HG02840 (cell line): ENCODE measurements around the gene FANCM.

Source experiments
- ATAC-seq: cut with Tn5 transposase; IDR thresholded peaks from one replicate; pipeline ENCODE4 v1.9.1; 2021; ENCODE audit warnings: mild to moderate bottlenecking, moderate library complexity, moderate number of reproducible peaks; ENCODE audit not compliant: unreplicated experiment, low FRiP score

The FANCM gene, protein sequence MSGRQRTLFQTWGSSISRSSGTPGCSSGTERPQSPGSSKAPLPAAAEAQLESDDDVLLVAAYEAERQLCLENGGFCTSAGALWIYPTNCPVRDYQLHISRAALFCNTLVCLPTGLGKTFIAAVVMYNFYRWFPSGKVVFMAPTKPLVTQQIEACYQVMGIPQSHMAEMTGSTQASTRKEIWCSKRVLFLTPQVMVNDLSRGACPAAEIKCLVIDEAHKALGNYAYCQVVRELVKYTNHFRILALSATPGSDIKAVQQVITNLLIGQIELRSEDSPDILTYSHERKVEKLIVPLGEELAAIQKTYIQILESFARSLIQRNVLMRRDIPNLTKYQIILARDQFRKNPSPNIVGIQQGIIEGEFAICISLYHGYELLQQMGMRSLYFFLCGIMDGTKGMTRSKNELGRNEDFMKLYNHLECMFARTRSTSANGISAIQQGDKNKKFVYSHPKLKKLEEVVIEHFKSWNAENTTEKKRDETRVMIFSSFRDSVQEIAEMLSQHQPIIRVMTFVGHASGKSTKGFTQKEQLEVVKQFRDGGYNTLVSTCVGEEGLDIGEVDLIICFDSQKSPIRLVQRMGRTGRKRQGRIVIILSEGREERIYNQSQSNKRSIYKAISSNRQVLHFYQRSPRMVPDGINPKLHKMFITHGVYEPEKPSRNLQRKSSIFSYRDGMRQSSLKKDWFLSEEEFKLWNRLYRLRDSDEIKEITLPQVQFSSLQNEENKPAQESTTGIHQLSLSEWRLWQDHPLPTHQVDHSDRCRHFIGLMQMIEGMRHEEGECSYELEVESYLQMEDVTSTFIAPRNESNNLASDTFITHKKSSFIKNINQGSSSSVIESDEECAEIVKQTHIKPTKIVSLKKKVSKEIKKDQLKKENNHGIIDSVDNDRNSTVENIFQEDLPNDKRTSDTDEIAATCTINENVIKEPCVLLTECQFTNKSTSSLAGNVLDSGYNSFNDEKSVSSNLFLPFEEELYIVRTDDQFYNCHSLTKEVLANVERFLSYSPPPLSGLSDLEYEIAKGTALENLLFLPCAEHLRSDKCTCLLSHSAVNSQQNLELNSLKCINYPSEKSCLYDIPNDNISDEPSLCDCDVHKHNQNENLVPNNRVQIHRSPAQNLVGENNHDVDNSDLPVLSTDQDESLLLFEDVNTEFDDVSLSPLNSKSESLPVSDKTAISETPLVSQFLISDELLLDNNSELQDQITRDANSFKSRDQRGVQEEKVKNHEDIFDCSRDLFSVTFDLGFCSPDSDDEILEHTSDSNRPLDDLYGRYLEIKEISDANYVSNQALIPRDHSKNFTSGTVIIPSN (N-terminal part only)

DNA sequence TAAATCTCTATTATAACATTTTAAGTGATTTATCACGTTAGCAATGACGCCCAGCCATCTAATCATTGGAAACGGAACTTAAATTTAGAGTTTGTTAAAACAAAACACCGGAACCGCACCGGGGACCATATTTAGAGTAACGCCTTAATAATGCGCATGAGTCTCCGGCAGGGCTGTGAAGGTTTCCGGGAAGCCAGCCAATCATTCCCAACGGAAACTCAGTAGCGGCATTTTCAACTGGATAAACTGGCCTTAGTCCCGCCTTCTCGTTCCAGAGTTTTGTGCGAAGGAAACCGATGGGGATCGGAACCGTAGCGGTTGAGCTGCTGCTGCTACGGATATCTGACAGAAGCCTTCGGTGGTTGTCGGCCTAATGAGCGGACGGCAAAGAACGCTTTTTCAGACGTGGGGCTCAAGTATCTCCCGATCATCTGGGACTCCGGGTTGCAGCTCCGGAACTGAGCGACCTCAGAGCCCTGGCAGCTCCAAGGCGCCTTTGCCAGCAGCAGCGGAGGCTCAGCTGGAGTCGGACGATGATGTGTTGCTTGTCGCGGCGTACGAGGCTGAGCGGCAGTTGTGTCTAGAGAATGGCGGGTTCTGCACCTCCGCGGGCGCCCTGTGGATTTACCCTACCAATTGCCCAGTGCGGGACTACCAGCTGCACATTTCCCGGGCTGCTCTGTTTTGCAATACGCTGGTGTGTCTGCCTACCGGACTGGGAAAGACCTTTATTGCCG is at the start of gene FANCM:
FANCM (plus strand) TSS at position 272 of the 737 bp plus-strand sequence; CDS start at position 374, 102 bp downstream.
- ATAC-seq: peak; percentile 49

DNA sequence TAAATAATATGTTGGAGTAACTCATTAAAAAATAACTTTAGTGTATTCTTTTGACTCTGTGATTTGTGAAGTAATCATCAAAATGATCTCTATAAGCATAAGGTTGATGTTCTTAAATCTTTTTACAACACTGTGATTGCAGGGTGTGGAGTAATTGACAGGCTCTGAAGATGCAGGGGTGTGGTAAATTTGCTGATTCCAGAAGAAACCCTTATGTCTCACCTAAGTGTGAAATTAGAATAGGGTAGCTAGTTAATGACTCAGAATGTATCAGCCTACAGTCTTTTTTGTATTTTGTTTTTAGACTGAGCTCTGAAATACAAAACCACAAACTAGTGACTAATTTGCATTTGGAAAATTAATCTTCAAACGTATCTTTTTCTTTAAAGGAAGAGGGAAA is 45.9 kb upstream of the FANCM start:
- peak; percentile 73 for ATAC-seq

DNA sequence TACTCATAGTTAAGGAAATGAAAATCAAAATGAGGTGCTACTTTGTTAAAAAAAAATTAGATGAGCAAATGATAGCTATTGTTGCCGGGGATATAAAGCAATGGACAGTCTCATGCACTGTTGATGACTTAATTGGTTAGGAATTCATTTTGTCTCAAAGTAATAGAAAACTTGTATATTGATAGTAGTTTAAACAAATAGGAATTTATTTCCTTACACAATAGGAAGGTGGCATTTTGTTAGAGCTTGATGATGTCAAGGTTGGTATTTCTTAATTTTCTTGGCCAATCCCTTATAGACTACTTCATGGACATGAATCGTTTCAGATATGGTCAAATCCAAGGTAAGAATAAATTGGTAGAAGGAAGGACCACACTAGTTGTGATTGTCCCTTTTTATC is 44.0 kb upstream of the FANCM start:
- no peak for ATAC-seq

DNA sequence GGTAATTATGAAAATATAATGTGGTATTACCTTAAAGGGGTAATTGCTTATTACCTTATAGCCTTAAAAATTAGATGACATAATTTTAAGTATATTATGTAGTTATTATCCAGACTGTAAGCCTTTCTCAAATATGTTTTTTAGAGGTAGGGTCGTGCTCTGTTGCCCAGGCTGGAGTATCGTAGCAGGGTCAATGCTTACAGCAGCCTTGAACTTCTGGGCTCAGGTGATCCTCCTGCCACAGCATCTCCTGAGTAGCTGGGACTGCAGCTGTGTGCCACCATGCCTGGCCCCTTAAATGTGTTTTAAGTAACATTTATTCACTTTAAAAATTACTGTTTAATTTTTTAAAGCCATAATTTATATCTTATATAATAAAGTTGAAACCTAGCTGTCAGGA is 41.5 kb upstream of the FANCM start:
- ATAC-seq: no peak

DNA sequence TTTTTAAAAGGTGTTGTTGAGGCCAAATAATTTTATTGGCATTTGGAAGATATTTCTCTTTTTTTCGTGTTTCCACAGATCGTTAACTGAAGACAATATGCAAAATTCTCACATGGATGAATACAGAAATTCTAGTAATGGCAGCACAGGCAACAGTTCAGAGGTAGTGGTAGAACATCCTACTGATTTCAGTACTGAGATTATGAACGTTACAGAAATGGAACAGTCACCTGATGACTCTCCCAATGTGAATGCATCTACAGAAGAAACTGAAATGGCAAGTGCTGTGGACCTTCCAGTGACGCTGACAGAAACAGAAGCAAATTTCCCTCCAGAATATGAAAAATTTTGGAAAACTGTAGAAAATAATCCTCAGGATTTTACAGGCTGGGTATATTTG is 40.6 kb upstream of the FANCM start:
- ATAC-seq: no peak

DNA sequence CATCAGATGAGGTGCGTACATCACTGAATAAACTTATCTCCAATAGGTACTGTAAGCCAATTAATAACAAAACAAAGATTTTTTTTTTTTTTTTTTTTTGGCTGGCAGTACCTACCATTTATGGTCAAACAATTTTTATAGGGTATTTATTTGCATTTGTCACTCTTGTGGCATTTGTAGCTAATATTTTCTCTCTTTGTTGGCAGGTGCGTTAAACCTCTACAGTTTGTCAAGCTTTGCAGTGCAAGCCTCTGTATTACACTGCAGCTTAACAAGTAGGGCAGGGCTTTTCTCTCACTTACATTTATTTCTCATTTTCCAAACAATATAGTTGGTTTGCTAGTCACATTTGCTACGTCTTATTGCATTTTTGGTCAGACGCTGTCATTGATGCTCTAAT is 39.5 kb upstream of the FANCM start:
- ATAC-seq: no peak

DNA sequence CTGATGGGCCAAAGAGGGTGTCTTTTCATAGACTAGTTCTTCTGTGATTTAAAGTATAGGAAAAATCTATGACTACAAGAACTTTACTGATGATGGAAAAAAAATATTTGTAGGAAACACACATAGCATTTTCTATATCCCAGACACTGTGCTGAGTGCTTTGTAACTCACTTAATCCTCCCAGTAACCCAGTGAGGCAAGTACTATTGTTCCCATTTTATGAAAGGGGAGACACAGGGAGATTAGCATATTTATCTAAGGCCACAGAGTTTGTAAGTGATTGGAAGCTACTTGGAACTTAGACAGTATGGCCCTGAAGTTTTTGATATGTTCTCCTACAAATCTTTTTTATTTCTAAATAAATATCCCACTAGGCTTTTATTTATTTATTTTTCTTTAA is 31.9 kb upstream of the FANCM start:
- no peak for ATAC-seq

DNA sequence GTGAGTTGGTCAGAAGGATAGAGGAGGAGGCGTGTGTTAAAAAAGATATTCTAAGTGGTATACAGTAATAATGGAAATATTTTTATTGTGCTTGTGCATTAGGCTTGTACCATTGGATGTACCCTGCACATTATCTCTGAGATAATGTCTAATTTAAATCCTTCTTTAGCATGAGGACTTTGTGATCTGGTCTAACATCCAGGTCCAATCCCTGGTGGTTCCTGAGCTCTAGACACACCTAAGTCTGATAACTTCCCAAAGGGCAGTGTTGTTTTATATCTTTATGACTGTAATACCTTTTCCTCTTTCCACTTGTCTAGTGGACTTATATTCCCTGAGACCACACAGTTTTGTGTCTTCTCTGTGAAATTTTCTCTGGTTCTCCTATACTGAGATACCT is 31.2 kb upstream of the FANCM start:
- ATAC-seq: no peak

DNA sequence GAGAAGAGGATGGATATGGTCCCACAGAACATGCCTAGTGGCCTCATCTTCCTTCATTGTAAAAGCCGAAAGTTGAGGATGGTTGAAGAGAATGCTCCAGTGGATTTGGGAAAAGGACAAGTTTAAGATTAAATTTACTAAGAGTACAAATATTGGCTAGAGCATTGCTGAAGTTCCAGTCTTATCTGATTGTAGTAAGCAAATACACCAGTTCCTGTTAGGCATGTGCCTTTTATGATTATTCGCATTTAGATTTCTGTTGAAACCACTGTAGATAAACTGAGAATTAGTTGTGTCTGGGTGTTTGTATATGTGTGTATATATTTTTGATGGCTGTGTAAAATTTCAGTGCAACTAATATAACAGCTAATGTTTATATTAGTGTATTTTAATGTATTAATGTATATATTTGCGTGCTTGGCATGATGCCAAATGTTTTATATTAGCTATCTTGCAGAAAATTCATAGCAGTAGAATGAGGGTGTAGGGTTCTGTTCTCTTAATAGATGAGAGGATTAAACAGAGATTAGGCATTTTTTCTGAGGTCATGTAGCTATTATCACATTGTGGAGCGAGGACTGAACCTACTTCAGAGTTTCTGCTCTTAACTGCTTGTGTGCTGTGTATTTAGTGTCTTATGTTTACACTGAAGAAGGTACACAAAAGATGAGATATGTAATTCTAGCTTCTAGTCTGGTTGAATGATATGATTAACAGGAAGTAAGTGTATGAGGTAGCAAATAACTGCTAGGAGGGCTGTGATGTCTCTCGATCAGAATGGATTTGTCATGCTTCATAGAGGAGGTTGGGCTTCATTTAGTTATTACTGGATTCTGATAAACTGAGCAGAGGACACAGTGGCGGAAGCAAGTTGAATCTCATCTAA is 22.6 kb upstream of the FANCM start:
- ATAC-seq: no peak

DNA sequence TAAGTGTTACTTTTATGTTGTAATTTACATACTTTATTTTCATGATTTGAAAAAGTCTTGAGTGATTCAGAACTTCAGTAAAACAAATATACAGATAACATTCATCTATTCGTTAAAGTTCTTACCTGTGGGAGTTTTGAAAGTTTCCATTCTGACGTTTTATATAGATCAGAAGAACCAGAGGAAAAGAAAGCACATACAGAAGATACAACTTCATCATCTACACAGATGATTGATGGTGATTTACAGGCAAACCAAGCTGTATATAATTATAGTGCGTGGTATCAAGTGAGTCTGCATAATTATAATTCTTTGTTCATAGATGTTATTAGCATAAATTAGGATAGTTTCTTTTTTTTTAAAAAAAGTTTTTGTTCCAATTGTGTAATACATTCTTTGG is 21.4 kb upstream of the FANCM start:
- no peak for ATAC-seq

DNA sequence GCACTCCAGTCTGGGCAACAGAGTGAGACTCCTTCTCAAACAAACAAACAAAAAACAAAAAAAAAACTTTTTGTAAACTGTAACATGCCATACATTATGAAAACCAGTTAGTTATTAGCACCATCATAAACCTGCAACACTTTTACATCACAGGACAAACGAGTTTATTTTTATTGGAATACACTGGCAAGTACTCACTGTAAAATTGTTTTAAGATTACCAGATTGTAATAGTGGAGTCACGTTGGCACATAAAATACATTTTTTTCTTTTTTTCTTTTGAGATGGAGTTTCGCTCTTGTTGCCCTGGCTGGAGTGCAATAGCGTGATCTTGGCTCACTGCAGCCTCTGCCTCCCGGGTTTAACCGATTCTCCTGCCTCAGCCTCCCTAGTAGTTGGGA is 17.1 kb upstream of the FANCM start:
- no peak for ATAC-seq

DNA sequence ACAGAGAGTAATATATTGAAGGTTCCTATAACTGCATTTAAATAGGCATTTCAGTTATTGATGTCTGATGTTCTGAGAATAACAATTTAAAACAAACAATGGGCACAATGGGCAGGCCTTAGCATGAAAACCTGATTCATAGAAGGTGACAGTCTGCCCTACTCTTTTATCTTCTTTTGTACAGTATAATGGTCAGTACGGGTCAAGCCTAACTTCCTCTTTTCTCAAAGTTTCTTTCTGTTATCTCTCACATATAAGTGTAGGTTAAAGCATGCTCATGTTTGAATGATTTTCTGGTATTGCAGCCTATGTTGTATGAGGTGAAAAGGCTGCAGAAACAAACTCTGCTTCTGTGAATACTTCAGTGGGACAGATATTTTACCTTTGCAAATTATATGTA is 15.6 kb upstream of the FANCM start:
- no peak for ATAC-seq

DNA sequence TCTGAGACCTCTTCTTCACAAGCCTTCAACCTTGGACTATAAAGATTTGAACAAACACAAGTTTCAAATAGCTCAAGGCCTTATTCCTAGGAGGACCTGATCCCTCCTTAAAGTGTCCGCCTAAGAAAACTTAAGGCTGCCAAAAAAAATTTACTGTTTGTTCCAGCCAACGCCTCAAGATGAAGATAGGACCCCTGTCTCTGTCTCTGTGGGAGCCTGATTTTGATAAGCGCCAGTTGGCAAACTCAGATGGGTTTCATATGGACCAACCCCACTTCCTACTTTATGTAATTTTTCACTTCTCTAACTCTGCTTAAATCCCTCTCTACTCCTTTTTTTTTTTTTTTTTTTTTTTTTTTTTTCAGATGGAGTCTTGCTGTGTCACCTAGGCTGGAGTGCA is 12.5 kb upstream of the FANCM start:
- ATAC-seq: no peak

DNA sequence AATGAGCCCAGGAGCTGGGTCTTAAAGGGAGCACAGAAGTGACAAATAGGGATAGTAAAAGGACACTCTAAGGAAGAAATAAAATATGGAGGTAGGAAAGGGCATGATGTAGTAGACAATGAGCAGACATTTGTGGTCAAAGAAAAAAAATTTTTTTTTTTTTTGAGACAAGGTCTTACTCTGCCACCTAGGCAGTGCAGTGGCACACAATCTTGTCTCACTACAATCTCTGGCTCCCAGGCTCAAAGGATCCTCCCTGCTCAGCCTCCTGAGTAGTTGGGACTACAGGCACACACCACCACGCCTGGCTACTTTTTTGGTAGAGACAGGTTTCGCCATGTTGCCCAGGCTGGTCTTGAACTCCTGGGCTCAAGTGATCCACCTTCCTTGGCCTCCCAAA is 10.0 kb upstream of the FANCM start:
- no peak for ATAC-seq

DNA sequence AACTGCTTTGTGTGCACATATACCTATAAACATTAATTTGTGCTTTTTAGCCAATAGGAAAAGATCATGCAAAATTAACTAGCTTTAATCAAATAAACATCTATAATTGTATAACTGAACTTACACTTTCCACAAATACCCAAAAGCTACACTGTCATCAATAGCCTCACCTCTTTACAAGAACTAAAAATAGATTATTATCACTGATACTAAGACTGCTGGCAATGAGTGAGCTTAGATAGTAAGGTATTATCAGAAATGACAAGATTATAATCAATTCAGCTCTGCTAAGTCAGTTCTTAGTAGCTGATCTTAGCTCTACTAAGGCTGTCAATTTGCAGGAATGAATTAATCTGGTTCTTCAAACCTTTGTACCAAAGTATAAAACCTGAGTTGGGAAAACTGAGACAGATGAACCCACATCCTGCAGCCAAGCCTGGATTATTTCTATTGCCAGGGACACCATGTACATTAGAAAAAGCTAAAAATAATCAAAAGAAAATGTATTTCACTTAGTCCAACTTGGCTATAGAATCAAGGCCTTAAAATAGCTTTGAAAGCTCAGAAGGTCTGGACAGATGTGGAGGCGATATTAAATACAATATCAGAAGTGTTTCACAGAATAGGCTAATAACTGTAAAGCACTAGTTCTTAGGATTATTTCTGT is 6.6 kb upstream of the FANCM start:
- no peak for ATAC-seq

DNA sequence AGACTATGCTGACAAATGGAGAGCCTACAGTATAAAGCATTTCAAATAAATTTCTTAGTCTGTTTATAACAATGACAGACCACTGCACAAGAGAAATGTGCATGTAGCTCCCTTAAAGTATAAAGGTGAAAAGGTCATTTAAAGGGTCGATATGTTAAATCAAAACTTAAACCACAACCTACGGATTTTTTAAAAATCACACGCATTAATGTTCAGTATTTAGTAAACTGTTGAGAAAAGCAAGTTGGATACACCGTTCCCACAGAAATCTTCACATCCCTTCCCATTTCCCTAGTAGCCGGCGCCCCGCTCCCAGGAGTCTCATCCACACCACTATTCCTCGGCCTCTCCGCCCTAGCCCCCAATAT is 2.1 kb upstream of the FANCM start:
- no peak for ATAC-seq

DNA sequence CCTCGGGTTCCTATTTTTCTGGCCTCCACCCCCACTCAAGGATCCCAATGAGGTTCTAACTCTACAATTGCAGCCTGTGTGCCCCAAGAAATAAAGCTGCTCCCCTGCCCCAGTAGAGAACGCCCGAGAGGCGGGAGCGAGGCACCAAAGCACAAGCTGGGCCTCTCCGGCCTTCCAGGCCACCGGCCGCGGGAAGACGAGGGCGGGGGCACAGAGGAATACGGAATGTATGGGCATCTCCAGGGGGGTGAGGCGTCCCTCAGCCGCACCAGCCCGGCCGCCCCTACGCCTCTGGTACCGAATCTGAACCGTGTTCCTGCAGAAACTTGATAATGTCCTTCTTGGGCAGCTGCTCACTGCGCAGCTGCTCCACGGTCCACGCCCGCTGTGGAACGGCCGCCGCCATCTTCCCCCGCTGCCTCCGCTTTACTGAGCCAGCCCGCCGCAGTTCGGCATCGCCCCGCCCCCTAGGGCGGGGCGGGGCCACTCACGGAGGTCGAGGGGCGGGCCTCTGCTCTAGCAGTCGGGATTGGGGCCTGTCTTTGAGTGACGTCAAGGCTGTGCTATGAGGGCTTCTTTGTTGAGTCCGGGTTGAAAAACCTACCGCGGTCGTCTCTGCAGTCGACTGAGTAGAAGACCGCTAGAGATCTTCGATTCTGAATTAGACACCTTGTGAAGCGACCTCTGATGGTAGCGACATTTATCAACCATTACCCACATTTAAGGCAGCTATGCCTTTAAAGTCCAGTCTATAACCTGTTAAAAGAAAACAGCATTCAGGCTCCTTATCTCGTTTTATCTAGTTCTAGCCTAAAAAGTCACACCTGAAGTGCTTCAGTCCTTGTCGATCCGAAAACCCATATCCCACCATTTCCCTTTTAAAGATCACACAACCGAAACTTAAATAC is 1.4 kb upstream of the FANCM start, which contains the start of gene FKBP3:
FKBP3 (minus strand) TSS at position 431 of the 908 bp plus-strand sequence; CDS start at position 406, 25 bp downstream.
- peak; percentile 87 for ATAC-seq

DNA sequence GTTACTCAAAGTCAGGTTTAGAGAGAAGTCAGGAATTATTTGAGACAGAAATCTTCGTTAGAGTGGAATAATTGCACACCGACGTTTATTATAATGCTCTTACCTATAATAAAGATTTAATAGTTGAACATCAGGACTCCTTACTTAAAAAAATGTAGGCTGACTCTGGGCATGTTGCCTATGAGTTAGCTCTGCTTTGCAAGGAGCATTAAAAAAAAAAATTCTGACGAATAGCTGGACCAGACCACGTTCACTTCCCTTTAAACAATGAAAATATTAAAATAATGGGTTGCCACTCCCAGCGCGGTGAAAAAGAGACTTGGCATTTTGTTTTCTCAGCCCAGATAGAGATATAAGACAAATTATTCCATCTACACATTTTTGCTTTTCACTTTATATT is 574 bp upstream of the FANCM start:
- ATAC-seq: no peak
